Mammary epithelial cell (primary cell): ENCODE results near the gene WDFY1.

Experiments
- CTCF ChIP-seq, 2 donors: IDR thresholded peaks in 1 of 2; conservative IDR thresholded peaks in 1 of 2; 2 replicates each; pipeline ENCODE4 v1.5.1; 2011 to 2012; ENCODE audit warnings: inconsistent platforms in 2 of 2, low read length in 2 of 2, mild to moderate bottlenecking in 2 of 2, control low read depth in 1 of 2, low read depth in 1 of 2; ENCODE audit not compliant: insufficient read depth in 1 of 2; ENCODE audit errors: extremely low read depth in 1 of 2
- EZH2 ChIP-seq: IDR thresholded peaks from 2 replicates; pipeline ENCODE4 v1.6.1; 2012; ENCODE audit warnings: low read length, inconsistent platforms, borderline replicate concordance

- TF ChIP-seq CTCF (conservative IDR thresholded peaks at IDR 0.05 in 1 of 2, IDR thresholded peaks at IDR 0.05 in 1 of 2; ENCODE audit: extremely low read depth in 1 of 2, insufficient read depth in 1 of 2, low read depth in 1 of 2, low read length in 2 of 2) (no peak), EZH2 (no peak)
Observed at GRCh38 chr2:223956300-223956699, 11.2 kb upstream of the WDFY1 start.
